Measurements from ENCODE around the gene GPR17. TPM values are rescaled to one million over a fixed set of nuclear protein-coding genes. Genes with fewer than 3 reads are reported as not detected.
A peak's percentile ranks its signal among the peaks of the same experiment; 100 is the strongest.

The GPR17 gene
- total and polyA plus RNA-seq, 8 donors = 0.35 to 1.9 TPM; not detected in 6

DNA sequence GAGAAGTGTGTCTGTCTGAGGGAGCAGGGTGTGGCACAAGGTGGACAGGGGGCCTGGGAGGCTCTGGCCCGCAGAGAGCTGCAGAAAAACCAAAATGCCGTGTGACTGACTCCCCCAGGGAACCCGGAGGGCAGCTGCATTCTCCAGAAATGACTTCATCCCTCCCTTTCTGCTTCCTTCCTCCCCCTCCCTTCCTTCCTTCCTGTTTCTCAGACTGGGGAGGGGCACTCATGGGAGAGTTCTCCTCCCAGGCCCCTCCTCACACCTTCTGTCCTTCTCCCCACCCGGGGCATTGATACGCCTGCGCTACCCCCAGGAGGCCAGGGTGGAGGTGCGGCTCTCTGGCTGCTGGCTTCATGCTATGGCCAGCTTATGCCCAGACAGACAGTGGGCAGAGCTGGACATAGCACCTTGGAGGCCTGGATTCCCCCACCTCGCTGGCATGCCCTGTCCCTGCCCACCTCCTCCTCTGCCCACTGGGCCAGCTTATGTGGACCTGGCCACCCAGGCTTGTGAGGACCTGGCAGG is 8.2 kb upstream of the GPR17 start:
- FAIRE-seq = no peak
- ATAC-seq = peak in 3 of 4 donors; percentile 20 to 63 (median 44)
- no peaks in the 10 kb centered on the region for H3K4me1 ChIP-seq

DNA sequence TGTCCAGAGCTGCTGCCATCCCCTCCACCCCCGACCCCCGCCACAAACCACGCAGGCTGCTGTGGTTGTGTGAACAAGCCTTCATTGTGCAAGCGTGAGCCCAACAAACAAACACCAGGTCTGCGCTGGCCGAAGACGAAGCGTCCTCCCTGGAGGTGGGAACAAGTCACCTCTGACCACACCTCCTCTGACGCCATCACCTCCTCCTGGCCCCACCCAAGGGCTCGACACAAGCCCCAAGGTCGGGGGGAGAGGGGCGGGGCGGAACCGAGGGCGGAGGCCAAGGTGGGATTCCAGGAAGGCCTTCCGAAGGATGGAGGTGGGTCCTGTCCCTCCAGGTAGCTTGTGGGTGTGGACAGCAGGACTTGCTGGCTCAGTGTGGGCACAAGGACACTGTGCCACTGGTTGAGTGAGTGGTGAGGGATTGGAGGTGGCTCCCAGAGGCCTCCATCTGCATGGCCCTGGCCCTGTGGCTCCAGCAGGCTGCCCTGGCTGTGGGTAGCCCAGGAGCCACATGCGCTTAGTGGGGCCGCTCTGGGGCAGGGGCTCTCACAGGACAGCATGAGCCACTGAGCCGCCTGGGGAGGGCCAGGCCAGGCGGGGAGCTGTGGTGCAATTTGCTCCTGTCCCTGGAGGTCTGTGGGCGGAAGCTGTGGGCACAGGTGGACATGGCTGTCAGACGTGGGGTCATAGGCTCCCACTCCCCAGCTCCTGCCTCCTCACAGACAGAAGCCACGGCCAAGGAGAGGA is 7.4 kb upstream of the GPR17 start:
- TF ChIP-seq, protein P1, sequence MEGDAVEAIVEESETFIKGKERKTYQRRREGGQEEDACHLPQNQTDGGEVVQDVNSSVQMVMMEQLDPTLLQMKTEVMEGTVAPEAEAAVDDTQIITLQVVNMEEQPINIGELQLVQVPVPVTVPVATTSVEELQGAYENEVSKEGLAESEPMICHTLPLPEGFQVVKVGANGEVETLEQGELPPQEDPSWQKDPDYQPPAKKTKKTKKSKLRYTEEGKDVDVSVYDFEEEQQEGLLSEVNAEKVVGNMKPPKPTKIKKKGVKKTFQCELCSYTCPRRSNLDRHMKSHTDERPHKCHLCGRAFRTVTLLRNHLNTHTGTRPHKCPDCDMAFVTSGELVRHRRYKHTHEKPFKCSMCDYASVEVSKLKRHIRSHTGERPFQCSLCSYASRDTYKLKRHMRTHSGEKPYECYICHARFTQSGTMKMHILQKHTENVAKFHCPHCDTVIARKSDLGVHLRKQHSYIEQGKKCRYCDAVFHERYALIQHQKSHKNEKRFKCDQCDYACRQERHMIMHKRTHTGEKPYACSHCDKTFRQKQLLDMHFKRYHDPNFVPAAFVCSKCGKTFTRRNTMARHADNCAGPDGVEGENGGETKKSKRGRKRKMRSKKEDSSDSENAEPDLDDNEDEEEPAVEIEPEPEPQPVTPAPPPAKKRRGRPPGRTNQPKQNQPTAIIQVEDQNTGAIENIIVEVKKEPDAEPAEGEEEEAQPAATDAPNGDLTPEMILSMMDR (IDR thresholded peaks at IDR 0.05) = no peak
- no peak for FAIRE-seq
- peak overlapping the region in 1 of 4 donors; percentile 62 for H3K27ac ChIP-seq
- WGBS, 2 donors = 57 to 64% methylated on average over 23 of the region's 23 CpGs
- peak in 1 of 4 donors; percentile 37 for ATAC-seq
- no peaks in the 10 kb centered on the region for H3K27me3 ChIP-seq
- peak in 1 of 6 donors; percentile 31 for DNase-seq
- no peak overlapping the region for H3K4me3 ChIP-seq
- H3K36me3 ChIP-seq = no peaks in the 10 kb centered on the region
- intact Hi-C loops (cut with DNase I) = no loop called here
- H3K9me3 ChIP-seq = no peaks in the 10 kb centered on the region
- H3K4me1 ChIP-seq = no peaks in the 10 kb centered on the region

More for the DNA sequence above, 8.2 kb upstream of the GPR17 start:
- TF ChIP-seq, protein P1 (IDR thresholded peaks at IDR 0.05) = no peak
- intact Hi-C loops (cut with DNase I) = no loop called here
- H3K4me3 ChIP-seq = no peak overlapping the region
- WGBS, 2 donors = 51 to 71% methylated on average over 8 of the region's 8 CpGs
- no peaks in the 10 kb centered on the region for H3K9me3 ChIP-seq
- peak in 1 of 6 donors; percentile 35 for DNase-seq
- H3K36me3 ChIP-seq = no peaks in the 10 kb centered on the region
- H3K27ac ChIP-seq = peak overlapping the region in 2 of 4 donors; percentile 27 to 62
- H3K27me3 ChIP-seq = no peaks in the 10 kb centered on the region

DNA sequence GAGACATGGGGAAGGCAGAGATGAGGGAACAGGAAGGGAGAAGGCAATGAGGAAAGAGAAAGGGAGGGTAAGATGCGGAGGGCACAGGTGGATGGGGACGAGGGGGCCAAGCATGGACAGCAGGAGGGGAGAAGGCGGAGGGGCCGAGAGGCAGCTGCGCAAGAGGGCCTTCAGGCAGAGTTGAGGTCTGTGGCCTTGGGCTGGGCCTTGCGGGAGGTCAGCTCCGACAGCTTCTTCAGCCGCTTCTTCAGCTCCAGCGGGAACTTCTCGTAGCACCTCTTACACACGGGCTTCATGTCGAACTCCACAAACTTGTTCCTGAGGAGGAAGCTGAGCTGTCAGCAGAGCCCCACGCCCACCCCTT is 6.9 kb upstream of the GPR17 start:
- Histone ChIP-seq H3K4me1 (no peaks in the 10 kb centered on the region), H3K27ac (no peak overlapping the region), H3K4me3 (no peak overlapping the region), H3K9me3 (no peaks in the 10 kb centered on the region), H3K36me3 (no peaks in the 10 kb centered on the region), H3K27me3 (no peaks in the 10 kb centered on the region)
- TF ChIP-seq, protein P1 (IDR thresholded peaks at IDR 0.05) = no peak
- DNase-seq (no peak), ATAC-seq (no peak), FAIRE-seq (no peak)
- WGBS, 2 donors = 91% methylated on average over 12 to 13 of the region's 13 CpGs
- intact Hi-C loops (cut with DNase I) = no loop called here

DNA sequence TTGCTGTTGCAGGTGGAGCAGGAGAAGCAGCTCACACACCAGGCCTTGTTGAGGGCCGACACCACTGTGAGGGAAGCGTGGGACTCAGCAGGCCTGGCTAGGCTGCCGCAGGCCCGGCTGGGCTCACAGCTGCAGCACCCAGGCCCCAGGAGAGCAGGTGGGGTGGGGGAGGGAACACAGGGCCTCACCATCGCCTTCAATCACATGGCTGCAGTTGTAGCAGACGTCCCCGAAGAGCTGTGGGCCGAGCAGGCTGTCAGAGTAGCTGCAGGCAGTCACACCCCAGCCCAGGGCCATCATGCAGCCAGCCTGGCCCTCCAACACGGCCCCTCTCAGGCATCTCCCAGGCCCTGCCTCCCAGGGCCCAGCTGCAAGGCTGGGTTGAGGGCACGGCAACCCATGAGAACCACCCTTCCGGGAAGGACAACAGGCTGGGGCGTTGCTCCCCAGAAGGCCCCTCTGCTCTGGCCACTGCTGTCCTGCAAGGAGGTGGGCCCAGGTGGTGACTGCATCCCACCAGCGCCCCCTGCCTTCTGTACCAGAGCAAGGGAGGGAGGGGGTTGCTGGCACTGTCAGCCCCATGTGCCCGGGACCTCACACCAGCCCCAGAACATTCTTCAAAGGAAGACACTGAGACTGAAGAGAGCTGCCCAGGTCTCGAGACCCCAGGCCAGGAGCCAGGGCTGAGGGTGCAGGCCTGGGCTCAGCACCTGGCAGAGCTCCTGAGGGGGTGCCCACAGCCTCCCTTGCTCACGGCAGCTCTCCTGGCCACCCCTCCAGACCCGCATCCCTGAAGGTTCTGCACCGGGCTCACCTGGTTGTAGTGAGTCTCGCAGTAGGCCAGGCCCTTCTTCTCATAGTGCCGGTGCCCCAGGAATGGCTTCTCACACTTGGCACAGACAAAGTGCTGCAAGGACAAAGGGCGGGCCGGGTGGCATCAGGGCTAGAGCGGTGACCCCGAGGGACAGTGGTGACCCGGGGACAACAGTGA is 5.6 kb upstream of the GPR17 start:
- Histone ChIP-seq H3K27ac (no peak overlapping the region), H3K27me3 (no peaks in the 10 kb centered on the region), H3K9me3 (no peaks in the 10 kb centered on the region), H3K36me3 (no peaks in the 10 kb centered on the region), H3K4me1 (no peaks in the 10 kb centered on the region), H3K4me3 (no peak overlapping the region)
- FAIRE-seq (no peak), ATAC-seq (no peak), DNase-seq (no peak)
- intact Hi-C loops (cut with DNase I) = no loop called here
- 80 to 84% methylated on average over 25 of the region's 25 CpGs for WGBS, 2 donors
- TF ChIP-seq, protein P1 (IDR thresholded peaks at IDR 0.05) = no peak
